HG03064 (cell line): ENCODE measurements around the gene SORCS2.
"Not testable (repeated sequence)": the region's sequence is repeated elsewhere in the genome, so short reads cannot be mapped to it uniquely, and the experiment has no call there.

ENCODE experiments used
- ATAC-seq: cut with Tn5 transposase; IDR thresholded peaks from one replicate; pipeline ENCODE4 v1.9.1; 2021; ENCODE audit warnings: low read depth; ENCODE audit not compliant: unreplicated experiment

SORCS2 gene

DNA sequence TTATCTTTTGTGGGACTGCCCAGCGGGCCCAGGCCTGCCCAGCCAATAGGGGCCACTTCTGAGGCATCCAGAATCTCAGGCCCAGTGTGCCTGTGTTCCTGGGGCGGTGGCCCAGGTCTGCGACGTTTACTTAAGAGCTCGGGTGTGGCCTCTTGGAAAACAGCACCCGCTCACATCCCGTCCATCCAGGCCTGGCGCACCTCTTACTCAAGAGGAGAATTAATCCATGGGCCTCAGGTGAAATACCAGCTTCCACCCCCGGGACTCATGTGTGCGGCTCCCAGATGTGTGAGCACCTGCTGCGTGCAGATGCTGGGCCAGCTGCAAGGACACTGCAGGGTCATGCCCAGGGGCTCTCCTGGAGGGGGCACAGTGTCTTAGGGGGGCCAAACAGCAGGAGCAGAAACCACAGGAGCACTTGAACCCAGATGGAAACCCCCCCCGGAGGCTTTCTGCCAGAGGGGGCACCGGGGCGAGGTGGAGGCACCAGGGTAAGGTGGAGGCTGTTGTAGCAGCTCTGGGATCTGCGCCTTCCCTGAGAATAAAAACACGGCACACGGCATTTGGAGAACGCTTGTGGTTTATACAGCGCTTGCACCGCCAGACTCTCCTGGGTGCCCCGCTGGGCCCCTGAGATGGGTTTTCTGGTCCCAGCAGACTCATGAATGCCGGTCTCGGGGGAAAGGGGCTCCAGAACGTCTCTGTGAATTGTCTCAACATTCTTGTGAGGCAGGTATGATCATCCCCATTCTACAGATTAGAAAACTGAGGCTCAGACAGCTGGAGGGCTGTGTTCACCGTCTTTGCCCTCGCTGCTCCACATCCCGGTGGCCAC lies 239.6 kb downstream of the SORCS2 start:
- ATAC-seq: no peak

DNA sequence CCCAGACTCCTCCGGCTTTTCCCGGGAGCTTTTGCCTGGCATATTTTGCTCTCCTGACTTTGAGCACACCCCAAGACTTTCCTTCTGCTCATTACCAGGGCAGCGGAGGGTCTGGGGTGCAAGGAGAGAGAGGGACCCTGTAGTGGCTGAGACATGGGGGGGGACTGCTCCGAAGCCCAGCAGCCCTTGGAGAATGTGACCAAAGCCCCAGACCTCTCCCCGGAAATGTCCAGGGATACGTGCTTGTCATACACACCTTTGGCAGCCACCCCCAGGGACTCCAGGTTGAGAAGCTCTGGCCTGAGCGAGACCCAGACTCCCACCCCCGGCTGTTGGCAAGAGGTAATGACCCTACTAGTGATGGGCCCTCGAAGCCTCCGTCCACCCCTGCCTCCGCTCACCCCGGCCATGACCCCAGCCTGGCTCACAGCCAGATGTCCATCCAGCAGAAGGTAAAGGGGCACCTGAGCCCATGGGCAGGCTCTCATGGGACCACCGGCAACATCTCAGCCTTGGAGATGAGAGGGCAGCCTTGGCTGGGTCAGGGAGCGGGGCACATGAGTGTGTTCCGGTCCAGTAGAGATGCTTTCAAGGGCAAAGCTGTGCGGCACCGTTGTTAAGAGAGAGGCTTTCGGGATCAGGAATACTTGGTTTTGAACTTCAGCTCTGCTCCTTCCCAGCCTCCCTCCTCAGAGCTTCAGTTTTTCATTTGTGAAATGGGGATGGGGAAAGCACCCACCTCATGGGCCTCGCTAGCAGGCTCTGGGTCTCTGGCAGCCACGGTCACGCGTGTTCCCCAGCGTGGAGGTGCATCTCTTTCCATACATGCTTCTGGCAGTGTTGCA lies 240.4 kb downstream of the SORCS2 start:
- no peak for ATAC-seq

GRCh38 chr4:7433376-7434140 lies 241.2 kb downstream of the SORCS2 start:
- ATAC-seq: no peak

DNA sequence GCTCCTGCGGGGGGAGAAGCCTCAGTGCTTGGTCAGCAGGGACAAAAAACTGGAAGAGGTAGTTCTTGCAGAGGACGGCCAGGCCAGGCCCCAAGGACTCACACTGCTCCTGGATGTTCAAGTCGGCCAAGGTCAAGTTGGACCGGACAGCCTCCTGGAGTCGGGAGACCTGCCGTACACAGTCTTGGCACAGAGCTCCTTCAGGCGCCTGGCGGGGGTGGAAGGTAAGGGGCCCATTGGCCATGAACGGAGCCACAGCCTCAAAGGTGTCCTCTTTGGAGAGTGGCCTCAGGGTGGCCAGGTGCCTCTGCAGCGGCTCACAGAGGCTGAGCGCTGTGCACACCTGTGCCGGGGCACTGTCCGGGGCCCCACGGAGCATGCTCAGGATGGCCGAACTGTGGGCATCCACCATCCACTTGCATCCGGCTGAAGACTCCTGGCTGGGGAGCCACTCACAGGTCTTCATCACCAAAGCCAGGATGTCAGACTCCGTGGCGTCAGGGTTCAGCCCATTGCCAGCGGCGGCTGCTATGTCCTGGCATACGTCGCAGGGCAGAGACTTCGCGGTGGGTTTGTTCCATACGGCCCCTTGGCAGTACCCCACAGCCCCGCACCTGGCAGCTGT lies 241.9 kb downstream of the SORCS2 start:
- ATAC-seq: no peak

DNA sequence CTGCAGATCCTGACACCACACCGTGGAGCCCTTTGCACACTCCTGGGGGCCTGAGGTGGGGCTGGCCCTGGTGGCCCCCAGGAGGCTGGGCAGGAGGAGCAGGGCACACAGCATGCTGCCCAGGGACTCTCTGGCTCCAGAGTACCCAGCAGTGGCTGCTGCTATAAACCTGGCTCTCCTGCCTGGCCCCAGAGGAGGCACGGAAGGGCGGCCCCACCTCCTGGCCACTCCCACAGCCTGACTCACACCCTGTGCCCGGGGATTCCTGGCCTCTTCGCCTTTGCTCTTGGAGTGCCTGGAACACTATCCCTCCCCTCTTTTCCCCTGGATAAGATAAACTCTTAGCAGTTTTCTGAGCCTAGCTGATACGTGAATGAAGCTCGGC lies 242.4 kb downstream of the SORCS2 start, which contains the start of gene PSAPL1:
Gene PSAPL1, minus strand, starts transcription at position 165 of the 385 bp plus-strand sequence. Its CDS starts 51 bp downstream, at position 114.
- ATAC-seq: no peak

- no peak for ATAC-seq
These were observed 243.2 kb downstream of the SORCS2 start for GRCh38 chr4:7435471-7436061.

GRCh38 chr4:7436256-7436655 lies 243.9 kb downstream of the SORCS2 start:
- ATAC-seq: no peak

- ATAC-seq: no peak
These were observed 247.4 kb downstream of the SORCS2 start for GRCh38 chr4:7439699-7440098.

DNA sequence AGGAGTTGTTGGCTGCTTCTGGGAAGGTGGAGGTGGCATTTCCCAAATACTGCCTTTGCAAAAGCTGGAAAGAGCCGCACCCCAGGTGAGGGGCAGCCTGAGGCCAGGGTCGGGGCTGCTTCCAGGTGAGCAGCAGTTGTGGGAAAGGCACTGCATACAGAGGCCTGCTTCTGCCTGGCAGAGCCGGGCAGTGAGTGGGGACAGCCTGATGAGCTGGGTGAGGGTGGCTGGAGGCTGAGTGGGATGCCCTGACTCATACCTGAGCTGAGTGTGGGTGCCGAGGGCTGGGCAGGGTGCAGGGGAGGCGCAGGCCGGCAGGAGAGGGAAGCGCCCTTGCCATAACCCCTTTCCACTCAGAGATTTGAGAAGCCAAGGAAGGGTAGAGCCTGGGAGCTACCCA lies 248.9 kb downstream of the SORCS2 start:
- ATAC-seq: no peak

DNA sequence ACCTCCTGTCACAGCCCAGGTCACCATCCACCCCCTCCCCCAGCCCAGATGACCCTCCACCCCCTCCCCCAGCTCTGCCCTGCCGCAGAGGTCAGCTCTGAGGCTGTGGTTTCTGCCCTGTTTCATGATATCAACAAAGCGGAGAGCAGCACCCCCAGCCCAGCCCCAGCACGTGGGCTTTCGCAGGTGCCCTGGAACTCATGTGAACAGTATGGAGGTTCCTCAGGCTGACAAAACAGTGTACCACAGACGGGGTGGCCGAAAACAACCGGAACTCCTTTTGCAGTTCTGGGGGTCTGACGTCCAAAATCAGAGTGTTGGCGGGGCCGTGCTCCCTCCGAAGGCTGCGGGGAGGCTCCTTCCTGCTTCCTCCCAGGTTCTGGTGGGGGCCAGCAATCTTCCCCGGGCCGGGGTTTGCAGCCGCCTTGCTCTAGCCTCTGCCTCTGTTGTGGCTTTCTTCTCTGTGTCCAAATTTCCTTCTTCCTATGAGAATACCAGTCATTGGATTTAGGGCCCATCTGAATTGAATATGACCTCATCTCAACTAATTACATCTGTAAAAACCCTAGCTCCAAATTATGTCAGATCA lies 250.3 kb downstream of the SORCS2 start:
- ATAC-seq: no peak

DNA sequence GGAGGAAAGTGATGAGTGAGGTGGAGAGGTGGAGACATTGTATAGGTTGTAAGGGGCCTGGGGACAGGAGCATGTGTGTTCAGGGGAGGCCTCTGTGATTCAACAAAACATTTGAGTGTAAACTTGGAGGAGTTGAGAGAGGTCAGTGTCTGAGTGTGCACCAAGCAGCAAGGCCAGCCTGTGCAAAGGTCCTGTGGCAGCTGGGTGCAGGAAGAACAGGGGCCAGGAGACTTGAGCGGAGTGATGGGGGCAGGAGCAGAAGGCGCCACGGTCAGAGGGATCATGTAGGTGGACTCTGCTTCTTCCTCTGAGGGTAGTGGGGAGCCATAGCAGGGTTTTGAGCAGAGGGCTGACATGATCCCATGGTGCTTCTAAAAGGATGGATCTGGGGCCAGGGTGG lies 252.0 kb downstream of the SORCS2 start:
- no peak for ATAC-seq

- no peak for ATAC-seq
These were observed 252.4 kb downstream of the SORCS2 start for GRCh38 chr4:7444731-7445130.

DNA sequence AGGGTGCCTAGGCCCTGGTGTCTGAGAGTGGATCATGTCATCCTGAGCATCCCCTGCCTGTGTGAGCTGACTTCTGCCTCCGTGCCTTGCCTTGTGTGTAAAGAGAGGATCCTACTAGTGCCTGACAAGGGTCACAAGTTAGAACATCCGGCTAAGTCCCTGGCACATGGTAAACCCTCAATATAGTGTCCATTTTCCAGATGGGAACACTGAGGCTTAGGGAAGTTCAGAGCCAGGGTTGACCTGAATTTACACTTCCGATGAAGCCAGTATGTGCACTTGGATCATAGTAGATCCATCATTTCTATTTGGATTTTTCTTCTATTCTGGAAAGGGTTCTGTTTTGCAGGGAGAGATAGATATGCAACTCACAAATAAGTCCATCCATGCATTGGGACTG lies 254.9 kb downstream of the SORCS2 start:
- no peak for ATAC-seq

DNA sequence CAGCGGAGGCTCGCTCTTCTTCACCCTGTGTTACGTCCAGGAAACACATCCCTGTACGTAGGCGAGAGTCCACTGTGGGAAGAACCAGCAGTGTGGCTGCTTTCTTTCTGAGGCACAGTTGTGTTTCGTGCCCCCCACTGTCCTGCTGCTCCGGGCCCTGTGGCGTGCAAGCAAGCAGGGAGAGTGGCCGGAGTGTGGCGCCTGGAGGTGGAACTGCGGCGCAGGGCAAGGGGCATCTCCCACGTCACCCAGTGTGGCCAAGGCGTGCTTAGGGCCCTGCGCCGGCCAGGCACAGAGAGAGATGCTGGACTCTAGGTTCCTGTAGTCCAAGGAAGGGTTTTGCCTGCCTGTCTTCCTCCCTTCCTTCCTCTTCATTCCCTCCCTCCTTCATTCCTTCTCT lies 255.7 kb downstream of the SORCS2 start:
- ATAC-seq: no peak

DNA sequence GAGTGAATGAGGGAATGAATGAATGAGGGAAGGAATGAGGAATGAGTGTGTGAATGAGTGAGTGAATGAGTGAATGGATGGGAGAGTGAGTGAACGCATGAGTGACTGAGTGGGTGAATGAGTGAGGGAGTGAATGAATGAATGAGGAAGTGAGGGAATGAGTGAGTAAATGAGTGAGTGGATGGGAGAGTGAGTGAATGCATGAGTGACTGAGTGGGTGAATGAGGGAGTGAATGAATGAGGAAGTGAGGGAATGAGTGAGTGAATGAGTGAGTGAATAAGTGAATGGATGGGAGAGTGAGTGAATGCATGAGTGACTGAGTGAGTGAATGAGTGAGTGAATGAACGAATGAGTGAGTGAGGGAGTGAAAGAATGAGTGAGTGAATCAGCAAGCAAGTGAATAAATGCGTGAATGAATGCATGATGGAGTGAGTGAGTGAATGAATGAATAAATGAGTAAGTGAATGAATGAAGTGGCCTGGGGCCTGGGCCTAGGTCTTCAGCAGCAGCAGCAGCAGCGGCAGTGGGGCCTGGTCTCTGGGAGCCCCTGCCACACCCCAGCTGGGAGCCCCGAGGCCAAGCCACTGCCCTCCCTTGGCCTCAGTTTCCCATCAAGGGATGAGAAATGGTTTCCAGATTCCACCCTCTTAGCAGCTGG lies 258.6 kb downstream of the SORCS2 start:
- no peak for ATAC-seq

- ATAC-seq: no peak
These were observed 259.1 kb downstream of the SORCS2 start for GRCh38 chr4:7451434-7451789.

- ATAC-seq: no peak
These were observed 259.5 kb downstream of the SORCS2 start for GRCh38 chr4:7451800-7452199.

- not testable (repeated sequence) for ATAC-seq
These were observed 260.5 kb downstream of the SORCS2 start for GRCh38 chr4:7452802-7453201.
